NCI-H2196 treated with DMSO at 0.1 percent for 48 hours (cell line): ENCODE data around the gene PRR11.
A peak's percentile ranks its signal among the peaks of the same experiment; 100 is the strongest.
"Not testable (repeated sequence)": the region's sequence is repeated elsewhere in the genome, so short reads cannot be mapped to it uniquely, and the experiment has no call there.

Source experiments
- DNase-seq: peaks from one replicate; lab custom pipeline; 2025; ENCODE audit not compliant: unreplicated experiment; lab: John Stamatoyannopoulos, UW

Gene PRR11

GRCh38 chr17:59155439-59156177, at the start of gene PRR11:
Gene PRR11 (plus strand): TSS chr17:59155746. CDS start chr17:59169753, 14,007 bp downstream.
- peak; percentile 100 for DNase-seq

GRCh38 chr17:59105852-59106462, 49.6 kb upstream of the PRR11 start:
- peak; percentile 34 for DNase-seq

- peak; percentile 97 for DNase-seq
Observed at GRCh38 chr17:59106463-59107305, 48.9 kb upstream of the PRR11 start, which contains the start of gene TRIM37. Gene TRIM37 (minus strand): TSS chr17:59106880. CDS start chr17:59106461, 419 bp downstream.

- DNase-seq: no peak
Observed at GRCh38 chr17:59107306-59107670, 48.3 kb upstream of the PRR11 start.

- DNase-seq: no peak
Observed at GRCh38 chr17:59108400-59109102, 47.0 kb upstream of the PRR11 start.

GRCh38 chr17:59110973-59111372, 44.6 kb upstream of the PRR11 start:
- no peak for DNase-seq

GRCh38 chr17:59111539-59111938, 44.0 kb upstream of the PRR11 start:
- no peak for DNase-seq

- no peak for DNase-seq
Observed at GRCh38 chr17:59115474-59115873, 40.1 kb upstream of the PRR11 start.

GRCh38 chr17:59121901-59122480, 33.6 kb upstream of the PRR11 start:
- no peak for DNase-seq

- DNase-seq: no peak
Observed at GRCh38 chr17:59124665-59125064, 30.9 kb upstream of the PRR11 start.

GRCh38 chr17:59126809-59127417, 28.6 kb upstream of the PRR11 start:
- DNase-seq: no peak

GRCh38 chr17:59129814-59130213, 25.7 kb upstream of the PRR11 start:
- no peak for DNase-seq

GRCh38 chr17:59131131-59131530, 24.4 kb upstream of the PRR11 start:
- DNase-seq: no peak

GRCh38 chr17:59138339-59138738, 17.2 kb upstream of the PRR11 start:
- not testable (repeated sequence) for DNase-seq

- no peak for DNase-seq
Observed at GRCh38 chr17:59139939-59140338, 15.6 kb upstream of the PRR11 start.

GRCh38 chr17:59141860-59142259, 13.7 kb upstream of the PRR11 start:
- DNase-seq: no peak

- DNase-seq: no peak
Observed at GRCh38 chr17:59145571-59146096, 9.9 kb upstream of the PRR11 start.

- DNase-seq: no peak
Observed at GRCh38 chr17:59149051-59149450, 6.5 kb upstream of the PRR11 start.

GRCh38 chr17:59149841-59150511, 5.6 kb upstream of the PRR11 start:
- DNase-seq: no peak
